Coronary artery (tissue), 2 donors: ENCODE results near the gene APH1B.
"Not testable (repeated sequence)": the region's sequence is repeated elsewhere in the genome, so short reads cannot be mapped to it uniquely, and the experiment has no call there.

Experiments
- DNase-seq: peaks from one replicate; pipeline ENCODE4 v3.0.0-alpha.2; 2017; ENCODE audit warnings: low spot score
- H3K27ac ChIP-seq, 2 donors: fragments of 200-600 bp; sonication (generic); one replicate each; pipeline ENCODE4 v1.5.1; 2016 to 2019
- H3K4me3 ChIP-seq: fragments of 200-600 bp; sonication (generic); 2 replicates; pipeline ENCODE4 v1.5.1; 2016; ENCODE audit warnings: mild to moderate bottlenecking, moderate library complexity
- CTCF ChIP-seq: fragments of 200-600 bp; sonication (generic); IDR thresholded peaks from one replicate; pipeline ENCODE4 v1.5.1; 2019; ENCODE audit warnings: antibody characterized with exemption

Gene APH1B

GRCh38 chr15:63340878-63341277 lies 63.5 kb downstream of the APH1B start:
- Histone ChIP-seq H3K27ac (no peak overlapping the region), H3K4me3 (no peak overlapping the region)
- no peak for DNase-seq
- no peak for TF ChIP-seq CTCF

DNA sequence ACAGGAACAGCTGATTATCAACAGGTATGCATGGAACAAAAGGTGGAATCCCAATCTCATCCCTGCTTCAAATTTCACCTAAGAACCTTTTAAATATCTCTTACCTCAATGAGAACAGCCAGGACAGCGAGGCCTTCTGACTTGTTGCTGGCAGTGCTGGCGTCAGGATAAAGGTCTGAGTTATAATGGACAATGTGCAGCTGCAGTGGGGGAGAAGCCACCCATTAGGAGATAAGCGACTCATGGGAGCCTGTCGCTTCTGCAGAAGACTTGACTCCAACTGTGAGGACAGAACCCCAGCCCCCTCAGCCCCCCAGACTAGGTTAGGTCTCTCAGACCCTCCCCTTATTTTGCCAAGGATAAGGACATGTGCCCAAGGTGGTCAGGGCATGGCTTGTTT lies 64.5 kb downstream of the APH1B start:
- Histone ChIP-seq H3K27ac (no peak overlapping the region), H3K4me3 (no peak overlapping the region)
- no peak for DNase-seq
- no peak for TF ChIP-seq CTCF

- H3K4me3 ChIP-seq, H3K27ac ChIP-seq, DNase-seq: not testable (repeated sequence)
Measured at GRCh38 chr15:63342996-63343562, 65.7 kb downstream of the APH1B start.

GRCh38 chr15:63344731-63345390 lies 67.5 kb downstream of the APH1B start:
- Histone ChIP-seq H3K27ac (no peak overlapping the region), H3K4me3 (no peak overlapping the region)
- DNase-seq: no peak
- no peak for TF ChIP-seq CTCF

DNA sequence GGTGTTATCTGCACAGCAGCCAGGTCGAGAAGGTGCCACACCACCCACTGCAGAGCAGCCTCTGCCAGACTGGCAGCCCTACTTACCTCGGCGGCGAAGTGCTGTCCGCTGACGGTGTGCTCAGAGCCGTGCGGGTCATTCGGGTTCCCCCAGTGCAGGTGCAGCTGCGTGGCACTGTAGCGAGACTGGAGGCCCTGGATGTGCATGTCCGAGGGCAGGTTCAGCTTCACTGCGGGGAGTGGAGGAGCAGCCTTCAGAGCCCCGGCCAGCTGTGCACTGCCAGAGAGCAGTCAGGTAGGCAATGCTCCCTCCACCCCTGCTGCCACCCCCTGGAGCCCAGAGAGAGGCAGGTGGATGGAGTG lies 68.0 kb downstream of the APH1B start:
- no peak for TF ChIP-seq CTCF
- DNase-seq: no peak
- no peak overlapping the region for H3K4me3 ChIP-seq
- no peak overlapping the region for H3K27ac ChIP-seq

- Histone ChIP-seq H3K4me3 (no peak overlapping the region), H3K27ac (peak overlapping the region in 1 of 2 donors; percentile 37)
- TF ChIP-seq CTCF: no peak
- no peak for DNase-seq
Measured at GRCh38 chr15:63347074-63347857, 69.9 kb downstream of the APH1B start.

- H3K27ac ChIP-seq: peak overlapping the region in 1 of 2 donors; percentile 37
- H3K4me3 ChIP-seq: no peak overlapping the region
- no peak for DNase-seq
- TF ChIP-seq CTCF: no peak
Measured at GRCh38 chr15:63348392-63348791, 71.0 kb downstream of the APH1B start.
